Gastroesophageal sphincter (tissue), 4 donors: Measurements from ENCODE around the gene GLP2R. TPM values are rescaled to one million over a fixed set of nuclear protein-coding genes. Genes with fewer than 3 reads are reported as not detected.

Source experiments
- ATAC-seq: fragments of 150-250 bp; one replicate; pipeline ENCODE4 v1.9.1; 2016; ENCODE audit warnings: mild to moderate bottlenecking, moderate library complexity
- H3K27ac ChIP-seq, 4 donors: fragments of 200-600 bp; sonication (generic) in 3 of 4; 1 replicate in 3 of 4; 2 replicates in 1 of 4; pipeline ENCODE4 v1.5.1; 2016 to 2019
- H3K27me3 ChIP-seq: fragments of 200-600 bp; sonication (generic); one replicate; pipeline ENCODE4 v1.5.1; 2019
- H3K36me3 ChIP-seq, 2 donors: fragments of 200-600 bp; sonication (generic); one replicate each; pipeline ENCODE4 v1.5.1; 2019; ENCODE audit warnings: control low read depth in 1 of 2
- H3K4me1 ChIP-seq, 3 donors: fragments of 200-600 bp; sonication (generic); 1 replicate in 2 of 3; 2 replicates in 1 of 3; pipeline ENCODE4 v1.5.1; 2016 to 2019; ENCODE audit warnings: control low read depth in 2 of 3
- H3K4me3 ChIP-seq, 2 donors: fragments of 200-600 bp; sonication (generic); one replicate each; pipeline ENCODE4 v1.5.1; 2019; ENCODE audit warnings: mild to moderate bottlenecking in 1 of 2, moderate library complexity in 1 of 2
- H3K9me3 ChIP-seq, 3 donors: fragments of 200-600 bp; sonication (generic); one replicate each; pipeline ENCODE4 v1.5.1; 2017 to 2019; ENCODE audit warnings: control low read depth in 2 of 3
- CTCF ChIP-seq, 4 experiments: fragments of 200-600 bp in 2 of 4; fragments of 450-650 bp in 2 of 4; sonication (generic) in 1 of 4; IDR thresholded peaks; one replicate each; pipeline ENCODE4 v1.5.1; 2017 to 2019; ENCODE audit warnings: antibody characterized with exemption in 4 of 4, mild to moderate bottlenecking in 2 of 4, moderate library complexity in 2 of 4
- EP300 ChIP-seq: sonication (generic); formaldehyde crosslinking; IDR thresholded peaks from one replicate; pipeline ENCODE4 v1.6.1; 2017; ENCODE audit warnings: antibody characterized with exemption, mild to moderate bottlenecking
- POLR2A ChIP-seq, 2 donors: fragments of 450-650 bp; IDR thresholded peaks; one replicate each; pipeline ENCODE4 v1.6.1; 2017; ENCODE audit warnings: antibody characterized with exemption in 2 of 2, mild to moderate bottlenecking in 2 of 2, moderate library complexity in 1 of 2
- POLR2AphosphoS5 ChIP-seq: sonication (generic); formaldehyde crosslinking; IDR thresholded peaks from one replicate; pipeline ENCODE4 v1.6.1; 2017; ENCODE audit warnings: antibody characterized with exemption
- WGBS, 2 donors: methylation state at CpG; one replicate each; pipeline ENCODE4 v1.1.5; 2018; ENCODE audit warnings: low coverage in 1 of 2; 5-methylcytosine and 5-hydroxymethylcytosine counted together
- total RNA-seq, 4 donors: library from RNA; depleted of rRNA; stranded (reverse); fragments of >200 nt; gene quantifications; one replicate each; pipeline ENCODE4 v1.1.0, GENCODE V29; 2016

Gene GLP2R
- total RNA-seq, 4 donors from 2014 or later = 7.2 to 14.5 (median 13.8) TPM

GRCh38 chr17:9824797-9825338, 856 bp upstream of the GLP2R start:
- no peak overlapping the region for H3K4me3 ChIP-seq
- H3K4me1 ChIP-seq = peaks cover 0 to 50% (median 14%) of the 10 kb centered on the region in 3 donors
- WGBS, 2 donors = 45 to 84% methylated on average over 1 to 4 of the region's 8 CpGs
- H3K27ac ChIP-seq = no peak overlapping the region
- no peaks in the 10 kb centered on the region for H3K9me3 ChIP-seq
- H3K36me3 ChIP-seq = no peaks in the 10 kb centered on the region
- no peak for ATAC-seq
- no peak for TF ChIP-seq POLR2AphosphoS5
- TF ChIP-seq CTCF (IDR thresholded peaks at IDR 0.05) = no peak
- no peak for TF ChIP-seq POLR2A (IDR thresholded peaks at IDR 0.05)
- H3K27me3 ChIP-seq = no peaks in the 10 kb centered on the region

- no peaks in the 10 kb centered on the region for H3K27me3 ChIP-seq
- no peaks in the 10 kb centered on the region for H3K36me3 ChIP-seq
- H3K9me3 ChIP-seq = no peaks in the 10 kb centered on the region
- WGBS, 2 donors = 25 to 26% methylated on average over 8 to 11 of the region's 13 CpGs
- TF ChIP-seq POLR2AphosphoS5 (peak; percentile 44), EP300 (no peak), POLR2A (IDR thresholded peaks at IDR 0.05) (no peak)
- peak overlapping the region; percentile 26 to 83 (median 74) for H3K27ac ChIP-seq
- ATAC-seq = peak; percentile 77
- H3K4me1 ChIP-seq = peaks cover 0 to 42% (median 14%) of the 10 kb centered on the region in 3 donors
- peak overlapping the region in 1 of 2 donors; percentile 21 for H3K4me3 ChIP-seq
Measured at GRCh38 chr17:9828296-9829295, 2.9 kb downstream of the GLP2R start.

- peak overlapping the region; percentile 26 to 83 (median 74) for H3K27ac ChIP-seq
- H3K9me3 ChIP-seq = no peaks in the 10 kb centered on the region
- peaks cover 0 to 42% (median 14%) of the 10 kb centered on the region in 3 donors for H3K4me1 ChIP-seq
- 59 to 79% methylated on average over 2 of the region's 2 CpGs for WGBS, 2 donors
- no peaks in the 10 kb centered on the region for H3K27me3 ChIP-seq
- H3K4me3 ChIP-seq = no peak overlapping the region
- no peaks in the 10 kb centered on the region for H3K36me3 ChIP-seq
- no peak for ATAC-seq
- TF ChIP-seq POLR2AphosphoS5 (no peak), CTCF (IDR thresholded peaks at IDR 0.05) (no peak), EP300 (no peak), POLR2A (IDR thresholded peaks at IDR 0.05) (no peak)
Measured at GRCh38 chr17:9829343-9829742, 3.6 kb downstream of the GLP2R start.

- H3K36me3 ChIP-seq = no peaks in the 10 kb centered on the region
- no peak for ATAC-seq
- TF ChIP-seq POLR2A (IDR thresholded peaks at IDR 0.05) (no peak), POLR2AphosphoS5 (no peak), EP300 (no peak), CTCF (IDR thresholded peaks at IDR 0.05) (no peak)
- no peaks in the 10 kb centered on the region for H3K27me3 ChIP-seq
- peaks cover 0 to 33% (median 14%) of the 10 kb centered on the region in 3 donors for H3K4me1 ChIP-seq
- H3K4me3 ChIP-seq = no peak overlapping the region
- no peaks in the 10 kb centered on the region for H3K9me3 ChIP-seq
- 75 to 89% methylated on average over 1 to 2 of the region's 2 CpGs for WGBS, 2 donors
- H3K27ac ChIP-seq = peak overlapping the region in 1 of 4 donors; percentile 74
Measured at GRCh38 chr17:9830711-9831110, 5.0 kb downstream of the GLP2R start.

GRCh38 chr17:9833922-9834321, 8.2 kb downstream of the GLP2R start:
- Histone ChIP-seq H3K27me3 (no peaks in the 10 kb centered on the region), H3K36me3 (no peaks in the 10 kb centered on the region), H3K4me3 (no peak overlapping the region), H3K9me3 (no peaks in the 10 kb centered on the region), H3K4me1 (peaks cover 0 to 40% (median 12%) of the 10 kb centered on the region in 3 donors), H3K27ac (no peak overlapping the region)
- ATAC-seq = no peak
- TF ChIP-seq EP300 = no peak
- TF ChIP-seq POLR2AphosphoS5 = no peak
- TF ChIP-seq CTCF (IDR thresholded peaks at IDR 0.05) = no peak
- TF ChIP-seq POLR2A (IDR thresholded peaks at IDR 0.05) = no peak
- 83 to 94% methylated on average over 1 to 2 of the region's 4 CpGs for WGBS, 2 donors
